BJ (cell line): Measurements from ENCODE around the gene ZNF804B. TPM values are rescaled to one million over a fixed set of nuclear protein-coding genes. Genes with fewer than 3 reads are reported as not detected.

ENCODE experiments used
- CTCF ChIA-PET: fragments of 350-600 bp; formaldehyde crosslinking; extraction: SDS; loops from one replicate; lab custom pipeline; 2021; ENCODE audit warnings: antibody characterized with exemption, inconsistent platforms; lab: Yijun Ruan, JAX
- POLR2A ChIA-PET: fragments of 300-600 bp; sonication (Branson Sonifier 250); formaldehyde crosslinking; extraction: SDS; loops from one replicate; lab custom pipeline; 2021; ENCODE audit warnings: antibody characterized with exemption; lab: Charles Lee
- DNase-seq: peaks from one replicate; pipeline ENCODE4 v3.0.0-alpha.2; 2011; ENCODE audit warnings: low read depth
- H3K27me3 ChIP-seq: 2 replicates; pipeline ENCODE4 v1.6.0; 2011; ENCODE audit warnings: low read length; ENCODE audit not compliant: control insufficient read depth, insufficient read depth
- H3K36me3 ChIP-seq: 2 replicates; pipeline ENCODE4 v1.5.1; 2011; ENCODE audit warnings: low read length; ENCODE audit not compliant: control insufficient read depth, insufficient read depth
- H3K4me3 ChIP-seq: 2 replicates; pipeline ENCODE4 v1.5.1; 2011; ENCODE audit warnings: low read depth, mild to moderate bottlenecking, control low read depth, low read length
- CTCF ChIP-seq: IDR thresholded peaks from 2 replicates; pipeline ENCODE4 v1.5.1; 2011; ENCODE audit warnings: low read depth, mild to moderate bottlenecking, control low read depth, inconsistent platforms, low read length, moderate library complexity; ENCODE audit not compliant: insufficient read depth
- polyA plus RNA-seq: library from polyadenylated mRNA; depleted of rRNA; stranded (reverse); fragments of >200 nt; gene quantifications from 2 replicates; pipeline ENCODE4 v1.2.3, GENCODE V29; 2011

Gene ZNF804B
- polyA plus RNA-seq, 1 experiment, result not detected

GRCh38 chr7:88942815-88943501 lies 183.5 kb downstream of the ZNF804B start:
- TF ChIP-seq CTCF, result no peak
- CTCF ChIA-PET, result interaction anchor here (0.6 kb wide), 1 partner anchor 38 kb away, joined by 3 read pairs; no protein-coding TSS in a partner anchor

GRCh38 chr7:88951826-88952225 lies 192.3 kb downstream of the ZNF804B start:
- H3K4me3 ChIP-seq, result no peak overlapping the region
- no peaks in the 10 kb centered on the region for H3K36me3 ChIP-seq
- H3K27me3 ChIP-seq, result no peaks in the 10 kb centered on the region
- ChIA-PET CTCF (no interaction called here), POLR2A (no interaction called here)
- no peak for TF ChIP-seq CTCF
- DNase-seq, result no peak

More at GRCh38 chr7:88942815-88943501, 183.5 kb downstream of the ZNF804B start:
- Histone ChIP-seq H3K36me3 (no peaks in the 10 kb centered on the region), H3K4me3 (no peak overlapping the region), H3K27me3 (no peaks in the 10 kb centered on the region)
- POLR2A ChIA-PET, result no interaction called here
- no peak for DNase-seq

- DNase-seq, result no peak
- Histone ChIP-seq H3K27me3 (no peaks in the 10 kb centered on the region), H3K4me3 (no peak overlapping the region), H3K36me3 (no peaks in the 10 kb centered on the region)
- ChIA-PET POLR2A (no interaction called here), CTCF (no interaction called here)
- no peak for TF ChIP-seq CTCF
These were observed 204.9 kb downstream of the ZNF804B start for GRCh38 chr7:88964418-88964817.

- no peaks in the 10 kb centered on the region for H3K27me3 ChIP-seq
- no peak for TF ChIP-seq CTCF
- POLR2A ChIA-PET, result no interaction called here
- CTCF ChIA-PET, result no interaction called here
- no peak for DNase-seq
- H3K4me3 ChIP-seq, result no peak overlapping the region
- no peaks in the 10 kb centered on the region for H3K36me3 ChIP-seq
These were observed 205.9 kb downstream of the ZNF804B start for GRCh38 chr7:88965371-88965770.

- H3K36me3 ChIP-seq, result no peaks in the 10 kb centered on the region
- POLR2A ChIA-PET, result no interaction called here
These were observed 207.9 kb downstream of the ZNF804B start for GRCh38 chr7:88967432-88967831.

More at GRCh38 chr7:88967432-88967831, 207.9 kb downstream of the ZNF804B start:
- Histone ChIP-seq H3K27me3 (no peaks in the 10 kb centered on the region), H3K4me3 (no peak overlapping the region)
- DNase-seq, result no peak
- no peak for TF ChIP-seq CTCF
- CTCF ChIA-PET, result no interaction called here
